Transverse colon (tissue), 4 donors: ENCODE results near the gene RALGPS1. TPM values are rescaled to one million over a fixed set of nuclear protein-coding genes. Genes with fewer than 3 reads are reported as not detected.

Experiments
- DNase-seq: peaks from one replicate; pipeline ENCODE4 v3.0.0-alpha.2; 2019
- H3K27ac ChIP-seq, 4 donors: fragments of 200-600 bp; sonication (generic); 2 replicates each; pipeline ENCODE4 v1.5.1; 2016 to 2018; ENCODE audit warnings: inconsistent platforms in 4 of 4
- H3K27me3 ChIP-seq: fragments of 200-600 bp; sonication (generic); 2 replicates; pipeline ENCODE4 v1.5.1; 2017; ENCODE audit warnings: inconsistent platforms
- H3K36me3 ChIP-seq, 4 donors: fragments of 200-600 bp; sonication (generic); 2 replicates each; pipeline ENCODE4 v1.5.1; 2017 to 2019; ENCODE audit warnings: inconsistent platforms in 4 of 4
- H3K4me1 ChIP-seq, 4 donors: fragments of 200-600 bp; sonication (generic); 2 replicates each; pipeline ENCODE4 v1.5.1; 2017 to 2020; ENCODE audit warnings: inconsistent platforms in 4 of 4
- H3K4me3 ChIP-seq, 4 donors: fragments of 200-600 bp; sonication (generic); 1 replicate in 1 of 4; 2 replicates in 3 of 4; pipeline versions ENCODE4 v1.5.1 to v1.6.1; 2017 to 2019; ENCODE audit warnings: inconsistent platforms in 4 of 4
- H3K9me3 ChIP-seq, 2 donors: fragments of 200-600 bp; sonication (generic); 2 replicates each; pipeline ENCODE4 v1.5.1; 2017 to 2019; ENCODE audit warnings: inconsistent platforms in 2 of 2
- EP300 ChIP-seq: sonication (generic); formaldehyde crosslinking; IDR thresholded peaks from one replicate; pipeline ENCODE4 v1.6.1; 2017; ENCODE audit warnings: antibody characterized with exemption, low read depth
- POLR2A ChIP-seq: fragments of 450-650 bp; IDR thresholded peaks from one replicate; pipeline ENCODE4 v1.6.1; 2016; ENCODE audit warnings: antibody characterized with exemption, mild to moderate bottlenecking, moderate library complexity
- POLR2AphosphoS5 ChIP-seq, 3 donors: sonication (generic); formaldehyde crosslinking; IDR thresholded peaks; one replicate each; pipeline ENCODE4 v1.6.1; 2016; ENCODE audit warnings: antibody characterized with exemption in 3 of 3
- WGBS, 2 donors: methylation state at CpG; one replicate each; pipeline ENCODE4 v1.1.5; 2018; ENCODE audit warnings: low coverage in 1 of 2; 5-methylcytosine and 5-hydroxymethylcytosine counted together
- in situ Hi-C, 4 donors: fragments of 200-750 bp; cut with MboI; loops; one replicate each; pipeline versions ENCODE4 v1.15.0 to v1.15.1; 2017; ENCODE audit warnings: low sequenced_read_pairs in 3 of 4, low pct_ligation_motif_present in 1 of 4, low pct_unique_long_range_greater_than_20kb in 1 of 4
- intact Hi-C: fragments of 100-400 bp; cut with DNase I; formaldehyde crosslinking; loops from one replicate; pipeline ENCODE4 v1.15.1; 2023; ENCODE audit warnings: low total_unique reads
- total RNA-seq, 4 donors: library from RNA; depleted of rRNA; stranded (reverse); fragments of >200 nt; gene quantifications; one replicate each; pipeline ENCODE4 v1.1.0, GENCODE V29; 2016
- TF ChIP-seq, protein P1 (sequence below), 5 experiments: fragments of 200-600 bp in 3 of 5; fragments of 450-650 bp in 2 of 5; sonication (generic) in 3 of 5; IDR thresholded peaks; 1 replicate in 2 of 5; 2 replicates in 3 of 5; pipeline ENCODE4 v1.5.1; 2016 to 2017; ENCODE audit warnings: antibody characterized with exemption in 5 of 5, inconsistent platforms in 3 of 5, mild to moderate bottlenecking in 2 of 5, moderate library complexity in 1 of 5

The RALGPS1 gene
- total RNA-seq, 4 donors from 2014 or later, result 46.0 to 119 (median 87.6) TPM

DNA sequence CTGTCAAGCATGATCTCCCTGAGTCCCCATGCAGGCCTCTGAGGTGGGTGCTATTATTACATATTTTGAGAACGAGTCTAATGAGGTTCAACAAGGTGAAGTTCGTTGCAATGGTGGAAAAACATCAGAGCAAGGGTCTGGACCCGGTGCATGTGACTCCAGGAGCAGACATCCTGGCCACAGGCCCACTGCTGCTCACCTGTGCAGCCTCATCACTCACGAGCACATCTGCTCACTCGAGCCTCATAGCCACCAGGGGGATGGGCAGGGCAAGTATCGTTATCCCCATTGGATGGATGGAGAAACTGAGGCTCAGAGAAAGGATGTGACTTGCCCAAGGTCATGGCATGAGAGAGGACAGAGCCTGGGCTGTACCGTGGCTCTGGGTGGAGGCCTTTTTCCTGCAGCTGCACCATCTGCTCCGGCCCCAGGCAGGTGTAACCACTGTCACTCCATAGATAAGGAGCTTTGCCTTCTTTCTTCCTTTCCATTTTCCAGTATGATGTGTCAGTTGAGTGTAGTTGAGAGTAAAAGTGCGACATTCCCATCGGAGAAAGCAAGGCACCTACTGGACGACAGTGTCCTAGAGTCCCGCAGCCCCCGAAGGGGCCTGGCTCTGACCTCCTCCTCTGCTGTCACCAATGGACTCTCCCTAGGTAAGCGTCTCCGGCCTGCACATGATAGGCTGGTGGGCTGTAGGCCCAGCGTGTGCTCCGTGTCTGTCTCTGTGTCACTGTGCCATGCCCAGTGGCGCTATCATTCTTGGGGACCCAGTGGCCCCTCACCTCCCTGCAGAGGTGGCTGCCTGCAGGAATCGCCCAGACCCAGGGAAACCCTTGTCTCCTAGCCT is 281.6 kb downstream of the RALGPS1 start:
- no peaks in the 10 kb centered on the region for H3K27me3 ChIP-seq
- no peak overlapping the region for H3K27ac ChIP-seq
- in situ Hi-C loops (loop anchor here (5.0 to 10.0 kb wide), 2 partner anchors 231 to 254 kb away; no protein-coding TSS in a partner anchor), intact Hi-C loops (loop anchor here (10.0 kb wide), 1 partner anchor 231 kb away; no protein-coding TSS in a partner anchor)
- DNase-seq, result no peak
- 88% methylated on average over 19 of the region's 19 CpGs; no CpG with 5 or more reads in 1 of the 2 donors for WGBS, 2 donors
- H3K4me3 ChIP-seq, result no peak overlapping the region
- H3K4me1 ChIP-seq, result peaks cover 12 to 22% (median 15%) of the 10 kb centered on the region in 4 donors
- TF ChIP-seq EP300, result no peak
- no peak for TF ChIP-seq POLR2A
- TF ChIP-seq, protein P1, sequence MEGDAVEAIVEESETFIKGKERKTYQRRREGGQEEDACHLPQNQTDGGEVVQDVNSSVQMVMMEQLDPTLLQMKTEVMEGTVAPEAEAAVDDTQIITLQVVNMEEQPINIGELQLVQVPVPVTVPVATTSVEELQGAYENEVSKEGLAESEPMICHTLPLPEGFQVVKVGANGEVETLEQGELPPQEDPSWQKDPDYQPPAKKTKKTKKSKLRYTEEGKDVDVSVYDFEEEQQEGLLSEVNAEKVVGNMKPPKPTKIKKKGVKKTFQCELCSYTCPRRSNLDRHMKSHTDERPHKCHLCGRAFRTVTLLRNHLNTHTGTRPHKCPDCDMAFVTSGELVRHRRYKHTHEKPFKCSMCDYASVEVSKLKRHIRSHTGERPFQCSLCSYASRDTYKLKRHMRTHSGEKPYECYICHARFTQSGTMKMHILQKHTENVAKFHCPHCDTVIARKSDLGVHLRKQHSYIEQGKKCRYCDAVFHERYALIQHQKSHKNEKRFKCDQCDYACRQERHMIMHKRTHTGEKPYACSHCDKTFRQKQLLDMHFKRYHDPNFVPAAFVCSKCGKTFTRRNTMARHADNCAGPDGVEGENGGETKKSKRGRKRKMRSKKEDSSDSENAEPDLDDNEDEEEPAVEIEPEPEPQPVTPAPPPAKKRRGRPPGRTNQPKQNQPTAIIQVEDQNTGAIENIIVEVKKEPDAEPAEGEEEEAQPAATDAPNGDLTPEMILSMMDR (IDR thresholded peaks at IDR 0.05), result no peak
- no peak for TF ChIP-seq POLR2AphosphoS5 (IDR thresholded peaks at IDR 0.05)
- no peaks in the 10 kb centered on the region for H3K9me3 ChIP-seq
- no peaks in the 10 kb centered on the region for H3K36me3 ChIP-seq

DNA sequence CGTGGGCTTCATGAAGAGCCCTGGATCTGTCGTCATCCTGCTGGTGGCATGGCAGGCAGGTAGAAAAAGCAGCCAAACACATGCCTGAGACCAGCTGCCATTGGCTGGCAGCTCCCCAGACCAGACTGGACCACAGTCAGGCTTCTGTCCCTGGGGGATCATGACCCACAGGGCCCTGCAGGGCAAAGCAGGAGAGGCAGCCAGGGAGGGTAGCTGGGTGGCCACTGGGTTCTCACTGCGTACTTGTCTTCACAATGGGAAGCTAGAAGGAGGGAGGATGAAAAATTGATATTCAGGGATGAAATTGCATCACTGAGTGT is 282.2 kb downstream of the RALGPS1 start:
- no peaks in the 10 kb centered on the region for H3K36me3 ChIP-seq
- H3K4me3 ChIP-seq, result no peak overlapping the region
- H3K27me3 ChIP-seq, result no peaks in the 10 kb centered on the region
- TF ChIP-seq EP300 (no peak), POLR2A (no peak), POLR2AphosphoS5 (IDR thresholded peaks at IDR 0.05) (no peak)
- TF ChIP-seq, protein P1 (IDR thresholded peaks at IDR 0.05), result no peak
- no peak for DNase-seq
- no peaks in the 10 kb centered on the region for H3K9me3 ChIP-seq
- whole genome bisulfite sequencing, 2 donors, result 76% methylated on average over 2 of the region's 3 CpGs; no CpG with 5 or more reads in 1 of the 2 donors
- H3K27ac ChIP-seq, result no peak overlapping the region
- peaks cover 12 to 22% (median 15%) of the 10 kb centered on the region in 4 donors for H3K4me1 ChIP-seq
- in situ Hi-C loops, result loop anchor here (5.0 to 10.0 kb wide), 2 partner anchors 232 to 254 kb away; no protein-coding TSS in a partner anchor
- intact Hi-C loops, result loop anchor here (10.0 kb wide), 1 partner anchor 232 kb away; no protein-coding TSS in a partner anchor

DNA sequence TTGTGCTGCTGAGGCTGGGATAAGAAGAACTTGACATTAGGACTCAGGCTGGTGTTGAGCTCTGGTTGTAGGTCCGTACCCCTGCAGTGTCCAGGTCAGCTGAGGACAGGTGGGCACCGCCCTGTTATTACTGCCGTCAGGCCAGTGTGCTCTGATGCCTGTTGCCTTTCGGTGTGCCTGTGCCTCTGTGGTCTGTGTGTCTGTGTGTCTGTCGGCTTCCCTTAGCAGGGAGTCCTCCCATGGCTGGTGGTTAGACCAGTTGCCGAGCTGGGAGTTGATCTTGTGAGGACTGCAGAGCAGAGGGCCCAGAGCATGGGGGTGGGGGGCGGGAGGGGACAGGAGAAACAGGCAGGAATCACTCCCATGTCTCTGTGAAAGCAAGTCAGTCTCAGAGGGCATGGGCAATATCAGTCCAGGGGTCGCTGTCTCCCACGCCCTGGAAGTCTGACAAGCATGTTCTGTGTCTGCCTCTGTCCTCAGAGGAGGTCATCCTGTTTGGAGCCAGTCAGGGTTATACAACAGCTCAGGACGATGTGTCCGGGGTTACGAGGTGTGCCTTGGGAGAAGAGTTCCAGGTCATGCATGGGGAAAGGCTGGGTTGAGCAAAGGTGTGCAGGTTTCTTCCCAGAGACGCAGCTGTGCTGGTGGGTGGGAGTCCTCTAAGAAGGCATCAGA is 282.7 kb downstream of the RALGPS1 start:
- H3K27ac ChIP-seq, result peak overlapping the region; percentile 26 to 74 (median 45)
- TF ChIP-seq POLR2AphosphoS5 (IDR thresholded peaks at IDR 0.05) (no peak), POLR2A (no peak), EP300 (no peak)
- TF ChIP-seq, protein P1 (IDR thresholded peaks at IDR 0.05), result no peak
- H3K27me3 ChIP-seq, result no peaks in the 10 kb centered on the region
- DNase-seq, result no peak
- no peaks in the 10 kb centered on the region for H3K36me3 ChIP-seq
- H3K4me3 ChIP-seq, result no peak overlapping the region
- 85% methylated on average over 13 of the region's 13 CpGs; no CpG with 5 or more reads in 1 of the 2 donors for WGBS, 2 donors
- in situ Hi-C loops (loop anchor here (5.0 to 10.0 kb wide), 2 partner anchors 233 to 255 kb away; no protein-coding TSS in a partner anchor), intact Hi-C loops (loop anchor here (10.0 kb wide), 1 partner anchor 233 kb away; no protein-coding TSS in a partner anchor)
- H3K4me1 ChIP-seq, result peaks cover 12 to 22% (median 15%) of the 10 kb centered on the region in 4 donors
- H3K9me3 ChIP-seq, result no peaks in the 10 kb centered on the region
